HG03558 (cell line): ENCODE results near the gene DEF6.
"Not testable (repeated sequence)": the region's sequence is repeated elsewhere in the genome, so short reads cannot be mapped to it uniquely, and the experiment has no call there.

Experiments used
- ATAC-seq: cut with Tn5 transposase; IDR thresholded peaks from one replicate; pipeline ENCODE4 v1.9.1; 2021; ENCODE audit warnings: moderate number of reproducible peaks; ENCODE audit not compliant: unreplicated experiment; ENCODE audit errors: extremely low read depth

DEF6 gene

GRCh38 chr6:35307138-35307537 is 9.5 kb downstream of the DEF6 start:
- not testable (repeated sequence) for ATAC-seq

- not testable (repeated sequence) for ATAC-seq
Observed at GRCh38 chr6:35308543-35308942, 10.9 kb downstream of the DEF6 start.

- ATAC-seq, result no peak
Observed at GRCh38 chr6:35309611-35310264, 12.1 kb downstream of the DEF6 start.

- no peak for ATAC-seq
Observed at GRCh38 chr6:35310265-35310831, 12.7 kb downstream of the DEF6 start.

- no peak for ATAC-seq
Observed at GRCh38 chr6:35311390-35312075, 13.9 kb downstream of the DEF6 start.

- ATAC-seq, result no peak
Observed at GRCh38 chr6:35312076-35312800, 14.6 kb downstream of the DEF6 start.

GRCh38 chr6:35312807-35313206 is 15.2 kb downstream of the DEF6 start:
- no peak for ATAC-seq

- ATAC-seq, result no peak
Observed at GRCh38 chr6:35317483-35318195, 20.0 kb downstream of the DEF6 start.

GRCh38 chr6:35318196-35319171 is 20.9 kb downstream of the DEF6 start:
- ATAC-seq, result no peak

- no peak for ATAC-seq
Observed at GRCh38 chr6:35319346-35320030, 21.9 kb downstream of the DEF6 start.

- no peak for ATAC-seq
Observed at GRCh38 chr6:35320031-35320410, 22.4 kb downstream of the DEF6 start.

GRCh38 chr6:35321091-35321490 is 23.5 kb downstream of the DEF6 start:
- no peak for ATAC-seq

- ATAC-seq, result no peak
Observed at GRCh38 chr6:35327349-35328027, 29.9 kb downstream of the DEF6 start.

- no peak for ATAC-seq
Observed at GRCh38 chr6:35328108-35328723, 30.6 kb downstream of the DEF6 start.

- not testable (repeated sequence) for ATAC-seq
Observed at GRCh38 chr6:35328965-35329364, 31.3 kb downstream of the DEF6 start.

GRCh38 chr6:35330541-35331119 is 33.0 kb downstream of the DEF6 start:
- no peak for ATAC-seq
